HCT116 (cell line): Measurements from ENCODE around the gene RTN4. TPM values are rescaled to one million over a fixed set of nuclear protein-coding genes. Genes with fewer than 3 reads are reported as not detected.

ENCODE experiments used
- ATAC-seq: fragments of 200-7000 bp; cut with Tn5 transposase; 2 replicates; pipeline ENCODE4 v1.9.1; 2020; ENCODE audit warnings: mild to moderate bottlenecking, moderate library complexity
- BruUV-seq: library from RNA; stranded (reverse); fragments of 400-500 nt; replicated peaks from 2 replicates; lab custom pipeline; 2021; lab: Mats Ljungman, UMichigan
- CTCF ChIA-PET: fragments of 300-600 bp; sonication (Branson Sonifier 250); formaldehyde crosslinking; loops from one replicate; lab custom pipeline; 2021; ENCODE audit warnings: antibody characterized with exemption; lab: Charles Lee
- POLR2A ChIA-PET: fragments of 300-600, 350-600 bp; sonication (Branson Sonifier 250); formaldehyde crosslinking; loops from one replicate; lab custom pipeline; 2021; ENCODE audit warnings: antibody characterized with exemption; lab: Charles Lee
- RAD21 ChIA-PET, 2 experiments: fragments of 300-600 bp; sonication (Branson Sonifier 250); formaldehyde crosslinking; loops; one replicate each; lab custom pipeline; 2023; ENCODE audit warnings: low total read pairs in 2 of 2; ENCODE audit not compliant: uncharacterized antibody in 2 of 2, unreplicated experiment in 2 of 2, low non-redundant PET in 1 of 2; lab: Charles Lee
- DNase-seq: peaks from one replicate; pipeline ENCODE4 v3.0.0-alpha.2; 2010; ENCODE audit warnings: low read depth, low spot score
- H2AFZ ChIP-seq: fragments of 200-600 bp; shearing (Covaris generic), sonication (generic); 2 replicates; pipeline ENCODE4 v1.6.1; 2017; ENCODE audit warnings: low read depth, mixed run types, mixed read lengths, antibody characterized with exemption, low read length; ENCODE audit not compliant: poor library complexity, severe bottlenecking
- H3K27ac ChIP-seq: 2 replicates; pipeline ENCODE4 v1.5.1; 2012; ENCODE audit warnings: low read depth, low read length
- H3K27me3 ChIP-seq: fragments of 200-600 bp; sonication (generic); 2 replicates; pipeline ENCODE4 v1.6.1; 2016; ENCODE audit warnings: mixed run types, low read length, mixed read lengths; ENCODE audit not compliant: insufficient read depth
- H3K36me3 ChIP-seq, 2 experiments: fragments of 200-500 bp in 1 of 2; fragments of 200-600 bp in 1 of 2; sonication (Bioruptor generic) in 1 of 2; sonication (generic) in 1 of 2; 2 replicates each; pipeline versions ENCODE4 v1.5.1 to v1.6.1; 2014 to 2016; ENCODE audit warnings: low read length in 2 of 2, inconsistent platforms in 1 of 2, mixed read lengths in 1 of 2, mixed run types in 1 of 2; ENCODE audit not compliant: insufficient read depth in 2 of 2, control insufficient read depth in 1 of 2
- H3K4me1 ChIP-seq, 2 experiments: fragments of 200-600 bp in 1 of 2; sonication (generic) in 1 of 2; 2 replicates each; pipeline versions ENCODE4 v1.5.1 to v1.6.1; 2012 to 2017; ENCODE audit warnings: low read length in 2 of 2, inconsistent platforms in 1 of 2, mild to moderate bottlenecking in 1 of 2, mixed read lengths in 1 of 2, mixed run types in 1 of 2, moderate library complexity in 1 of 2; ENCODE audit not compliant: insufficient read depth in 2 of 2, control insufficient read depth in 1 of 2
- H3K4me2 ChIP-seq: fragments of 200-600 bp; sonication (generic); 2 replicates; pipeline ENCODE4 v1.6.1; 2017; ENCODE audit warnings: mixed run types, low read length, mixed read lengths
- H3K4me3 ChIP-seq, 2 experiments: fragments of 200-600 bp in 1 of 2; sonication (generic) in 1 of 2; replicated peaks in 1 of 2; 2 replicates each; pipeline ENCODE4 v1.5.1; 2011 to 2016; ENCODE audit warnings: low read length in 2 of 2, control low read depth in 1 of 2, low read depth in 1 of 2, mild to moderate bottlenecking in 1 of 2, mixed read lengths in 1 of 2, mixed run types in 1 of 2
- H3K79me2 ChIP-seq: fragments of 200-600 bp; sonication (generic); 2 replicates; pipeline ENCODE4 v1.6.1; 2017; ENCODE audit warnings: mild to moderate bottlenecking, mixed run types, low read length, moderate library complexity, mixed read lengths; ENCODE audit not compliant: insufficient read depth
- H3K9ac ChIP-seq: fragments of 200-600 bp; sonication (generic); 2 replicates; pipeline ENCODE4 v1.6.1; 2016; ENCODE audit warnings: low read length, mixed read lengths
- H3K9me2 ChIP-seq: fragments of 200-600 bp; sonication (generic), shearing (Covaris generic); 2 replicates; pipeline ENCODE4 v1.6.1; 2017; ENCODE audit warnings: mixed run types, mild to moderate bottlenecking, moderate library complexity; ENCODE audit not compliant: insufficient read depth
- H3K9me3 ChIP-seq, 2 experiments: fragments of 200-500 bp in 1 of 2; fragments of 200-600 bp in 1 of 2; sonication (Bioruptor generic) in 1 of 2; sonication (generic) in 1 of 2; 2 replicates each; pipeline ENCODE4 v1.6.1; 2014 to 2017; ENCODE audit warnings: low read length in 2 of 2, mixed read lengths in 2 of 2, inconsistent platforms in 1 of 2, low read depth in 1 of 2, mild to moderate bottlenecking in 1 of 2, mixed run types in 1 of 2, moderate library complexity in 1 of 2; ENCODE audit not compliant: control insufficient read depth in 1 of 2, insufficient read depth in 1 of 2
- H4K20me1 ChIP-seq: fragments of 200-600 bp; sonication (generic), shearing (Covaris generic); 2 replicates; pipeline ENCODE4 v1.6.1; 2017; ENCODE audit warnings: mixed run types, mild to moderate bottlenecking, moderate library complexity; ENCODE audit not compliant: insufficient read depth
- CBX3 ChIP-seq: IDR thresholded peaks from 2 replicates; pipeline ENCODE4 v1.6.1; 2012; ENCODE audit warnings: low read depth
- EGR1 ChIP-seq: IDR thresholded peaks from 2 replicates; pipeline ENCODE4 v1.6.1; 2012; ENCODE audit warnings: low read depth
- ELF1 ChIP-seq: IDR thresholded peaks from 2 replicates; pipeline ENCODE4 v1.6.1; 2012; ENCODE audit warnings: low read depth, borderline replicate concordance
- FOSL1 ChIP-seq: IDR thresholded peaks from 2 replicates; pipeline ENCODE4 v1.6.1; 2012; ENCODE audit warnings: low read depth
- JUND ChIP-seq: IDR thresholded peaks from 2 replicates; pipeline ENCODE4 v1.6.1; 2012
- POLR2AphosphoS5 ChIP-seq: IDR thresholded peaks from 2 replicates; pipeline ENCODE4 v1.6.1; 2011; ENCODE audit warnings: mild to moderate bottlenecking, low read depth, low read length, moderate library complexity
- SIN3A ChIP-seq: IDR thresholded peaks from 2 replicates; pipeline ENCODE4 v1.6.1; 2012; ENCODE audit warnings: low read depth
- SRF ChIP-seq: IDR thresholded peaks from 2 replicates; pipeline ENCODE4 v1.6.1; 2012; ENCODE audit warnings: low read depth
- TCF7L2 ChIP-seq: IDR thresholded peaks from 2 replicates; pipeline ENCODE4 v1.7.0; 2011; ENCODE audit warnings: borderline replicate concordance, inconsistent platforms; ENCODE audit not compliant: insufficient read depth, insufficient read length; ENCODE audit errors: extremely low read depth
- intact Hi-C: fragments of 100-400 bp; cut with micrococcal nuclease; formaldehyde crosslinking; loops from 2 replicates; pipeline ENCODE4 v1.10.0; 2022
- total RNA-seq: library from RNA; stranded (reverse); gene quantifications from one replicate; pipeline ENCODE4 v1.2.1, GENCODE V29; 2021; ENCODE audit not compliant: unreplicated experiment
- TF ChIP-seq, protein P1 (sequence below): IDR thresholded peaks from 2 replicates; pipeline ENCODE4 v1.6.1; 2012
- TF ChIP-seq, protein P2 (sequence below): IDR thresholded peaks from 2 replicates; pipeline ENCODE4 v1.6.1; 2011; ENCODE audit warnings: mild to moderate bottlenecking, low read length, moderate library complexity; ENCODE audit not compliant: insufficient replicate concordance; ENCODE audit errors: extremely low read depth
- TF ChIP-seq, protein P3 (sequence below): IDR thresholded peaks from 2 replicates; pipeline ENCODE4 v1.6.1; 2012

Gene RTN4
- total RNA-seq, 1 experiment from 2014 or later, result 221 TPM

DNA sequence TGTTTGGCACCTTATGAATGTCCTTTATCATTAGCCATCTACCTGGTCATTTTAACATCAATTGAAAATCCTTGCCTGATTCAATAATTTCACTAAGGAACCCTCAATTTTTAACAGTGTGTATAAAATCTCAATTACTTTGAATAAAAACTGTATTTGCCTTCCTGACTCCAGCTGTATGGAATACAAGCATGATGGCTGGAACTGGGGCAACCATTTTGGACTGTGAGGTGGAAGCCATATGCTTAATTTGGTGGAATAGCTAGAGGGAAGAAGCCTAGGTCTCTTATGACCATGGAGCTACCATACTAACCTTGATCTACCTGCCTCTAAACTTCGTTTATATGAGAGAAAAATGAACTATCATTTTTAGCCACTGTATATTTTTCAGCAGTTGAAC is 12.5 kb upstream of the RTN4 start (continued):
- TF ChIP-seq, protein P1, sequence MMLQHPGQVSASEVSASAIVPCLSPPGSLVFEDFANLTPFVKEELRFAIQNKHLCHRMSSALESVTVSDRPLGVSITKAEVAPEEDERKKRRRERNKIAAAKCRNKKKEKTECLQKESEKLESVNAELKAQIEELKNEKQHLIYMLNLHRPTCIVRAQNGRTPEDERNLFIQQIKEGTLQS, result no peak
- TF ChIP-seq SIN3A (no peak), EGR1 (no peak), TCF7L2 (no peak), SRF (no peak), FOSL1 (no peak), POLR2AphosphoS5 (no peak), ELF1 (no peak), CBX3 (no peak)

DNA sequence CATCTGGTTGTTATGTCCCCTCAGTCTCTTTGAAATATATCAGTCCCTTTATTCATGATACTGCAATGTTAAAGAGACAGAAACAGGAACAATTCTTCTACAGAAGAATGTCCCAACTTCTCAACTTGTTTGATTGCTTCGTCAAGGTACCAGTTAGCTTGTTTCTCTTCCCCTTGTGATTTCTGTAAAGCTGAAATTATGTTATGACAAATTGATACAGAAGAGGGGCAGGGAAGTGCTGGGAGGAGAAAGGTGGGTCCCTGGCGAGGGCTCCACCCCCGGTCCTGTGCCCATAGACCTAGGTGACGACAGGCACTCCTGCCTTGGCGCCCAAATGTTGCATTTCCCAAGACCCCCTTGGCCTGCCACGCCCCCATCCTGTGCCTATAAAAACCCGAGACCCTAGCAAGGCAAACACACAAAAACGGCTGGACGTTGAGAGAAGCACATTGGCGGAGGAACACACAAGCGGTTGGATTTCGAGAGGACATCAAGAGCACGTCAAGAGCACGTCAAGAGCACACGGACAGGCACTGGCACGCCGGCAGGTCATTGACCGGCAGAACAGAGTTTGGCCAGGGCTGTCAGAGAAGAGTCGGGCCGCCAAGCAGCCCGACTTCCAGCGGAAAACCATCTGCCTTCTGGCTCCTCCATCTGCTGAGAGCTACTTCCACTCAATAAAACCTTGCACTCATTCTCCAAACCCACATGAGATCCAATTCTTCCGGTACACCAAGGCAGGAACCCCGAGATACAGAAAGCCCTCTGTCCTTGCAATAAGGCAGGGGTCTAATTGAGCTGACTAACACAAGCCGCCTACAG is 11.5 kb upstream of the RTN4 start:
- ChIA-PET POLR2A (no interaction called here), CTCF (no interaction called here), RAD21 (no interaction called here)
- Histone ChIP-seq H3K4me3 (no peak overlapping the region), H3K4me1 (no peaks in the 10 kb centered on the region), H3K27ac (no peak overlapping the region), H3K36me3 (no peaks in the 10 kb centered on the region), H2AFZ (no peak overlapping the region), H3K79me2 (no peaks in the 10 kb centered on the region), H3K9me2 (peaks cover 3% of the 10 kb centered on the region; the same call in 1 of the 2 replicates), H3K4me2 (no peak overlapping the region), H3K9ac (no peak overlapping the region), H3K9me3 (no peaks in the 10 kb centered on the region), H3K27me3 (no peaks in the 10 kb centered on the region), H4K20me1 (no peaks in the 10 kb centered on the region)
- no TSS peak for BruUV-seq
- DNase-seq, result no peak
- no peak for ATAC-seq
- TF ChIP-seq SRF, result no peak
- no peak for TF ChIP-seq TCF7L2
- TF ChIP-seq JUND, result no peak
- TF ChIP-seq, protein P2, sequence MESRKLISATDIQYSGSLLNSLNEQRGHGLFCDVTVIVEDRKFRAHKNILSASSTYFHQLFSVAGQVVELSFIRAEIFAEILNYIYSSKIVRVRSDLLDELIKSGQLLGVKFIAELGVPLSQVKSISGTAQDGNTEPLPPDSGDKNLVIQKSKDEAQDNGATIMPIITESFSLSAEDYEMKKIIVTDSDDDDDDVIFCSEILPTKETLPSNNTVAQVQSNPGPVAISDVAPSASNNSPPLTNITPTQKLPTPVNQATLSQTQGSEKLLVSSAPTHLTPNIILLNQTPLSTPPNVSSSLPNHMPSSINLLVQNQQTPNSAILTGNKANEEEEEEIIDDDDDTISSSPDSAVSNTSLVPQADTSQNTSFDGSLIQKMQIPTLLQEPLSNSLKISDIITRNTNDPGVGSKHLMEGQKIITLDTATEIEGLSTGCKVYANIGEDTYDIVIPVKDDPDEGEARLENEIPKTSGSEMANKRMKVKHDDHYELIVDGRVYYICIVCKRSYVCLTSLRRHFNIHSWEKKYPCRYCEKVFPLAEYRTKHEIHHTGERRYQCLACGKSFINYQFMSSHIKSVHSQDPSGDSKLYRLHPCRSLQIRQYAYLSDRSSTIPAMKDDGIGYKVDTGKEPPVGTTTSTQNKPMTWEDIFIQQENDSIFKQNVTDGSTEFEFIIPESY, result no peak
- TF ChIP-seq, protein P3, sequence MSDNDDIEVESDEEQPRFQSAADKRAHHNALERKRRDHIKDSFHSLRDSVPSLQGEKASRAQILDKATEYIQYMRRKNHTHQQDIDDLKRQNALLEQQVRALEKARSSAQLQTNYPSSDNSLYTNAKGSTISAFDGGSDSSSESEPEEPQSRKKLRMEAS, result no peak
- intact Hi-C loops, result no loop called here
